WTC11 (cell line): ENCODE results near the gene USP34. TPM values are rescaled to one million over a fixed set of nuclear protein-coding genes. Genes with fewer than 3 reads are reported as not detected.

Experiments used
- CREB1 ChIP-seq: sonication (generic); formaldehyde crosslinking; IDR thresholded peaks from 2 replicates; pipeline ENCODE4 v1.8.0; 2023; ENCODE audit warnings: mild to moderate bottlenecking, missing genetic modification reagents
- EMX1 ChIP-seq: fragments of 250-450 bp; sonication (Bioruptor Pico); IDR thresholded peaks from 2 replicates; pipeline ENCODE4 v1.8.0; 2021; ENCODE audit warnings: mild to moderate bottlenecking
- HMGA2 ChIP-seq: fragments of 250-450 bp; sonication (Bioruptor Pico); IDR thresholded peaks from 2 replicates; pipeline ENCODE4 v1.4.0; 2021; ENCODE audit warnings: mild to moderate bottlenecking, moderate library complexity
- IRF2 ChIP-seq: sonication (generic); formaldehyde crosslinking; IDR thresholded peaks from 2 replicates; pipeline ENCODE4 v1.8.0; 2022; ENCODE audit warnings: low read depth, missing genetic modification reagents, borderline replicate concordance
- JAZF1 ChIP-seq: fragments of 250-450 bp; sonication (Bioruptor Pico); IDR thresholded peaks from 2 replicates; pipeline ENCODE4 v1.9.0; 2021; ENCODE audit warnings: moderate library complexity, mild to moderate bottlenecking, inconsistent platforms
- NFATC4 ChIP-seq: fragments of 250-450 bp; sonication (Bioruptor Pico); IDR thresholded peaks from 2 replicates; pipeline ENCODE4 v1.9.0; 2021; ENCODE audit warnings: mild to moderate bottlenecking
- ZNF232 ChIP-seq: sonication (generic); formaldehyde crosslinking; IDR thresholded peaks from 2 replicates; pipeline ENCODE4 v1.8.0; 2022; ENCODE audit warnings: mild to moderate bottlenecking, missing genetic modification reagents
- ZNF263 ChIP-seq: sonication (generic); formaldehyde crosslinking; IDR thresholded peaks from 2 replicates; pipeline ENCODE4 v1.8.1; 2022; ENCODE audit warnings: low read depth, mild to moderate bottlenecking, moderate library complexity, missing genetic modification reagents
- ZNF317 ChIP-seq: sonication (generic); formaldehyde crosslinking; IDR thresholded peaks from 2 replicates; pipeline ENCODE4 v1.8.1; 2023; ENCODE audit warnings: low read depth, mild to moderate bottlenecking, moderate library complexity, missing genetic modification reagents, borderline replicate concordance
- ZNF423 ChIP-seq: fragments of 250-450 bp; sonication (Bioruptor Pico); IDR thresholded peaks from 2 replicates; pipeline ENCODE4 v2.1.2; 2022; ENCODE audit warnings: mild to moderate bottlenecking, moderate library complexity
- total RNA-seq: library from RNA; stranded (reverse); gene quantifications from 3 replicates; pipeline ENCODE4 v1.2.3, GENCODE V29; 2021
- TF ChIP-seq, protein P1 (sequence below): sonication (generic); formaldehyde crosslinking; IDR thresholded peaks from 2 replicates; pipeline ENCODE4 v1.8.1; 2023; ENCODE audit warnings: mild to moderate bottlenecking, missing genetic modification reagents
- TF ChIP-seq, protein P2 (sequence below): fragments of 200-600 bp; IDR thresholded peaks from 2 replicates; pipeline ENCODE4 v1.8.0; 2022; ENCODE audit warnings: antibody characterized with exemption
- TF ChIP-seq, protein P3 (sequence below): sonication (generic); formaldehyde crosslinking; IDR thresholded peaks from 2 replicates; pipeline ENCODE4 v1.8.0; 2022; ENCODE audit warnings: mild to moderate bottlenecking, missing genetic modification reagents
- TF ChIP-seq, protein P4 (sequence below): sonication (generic); formaldehyde crosslinking; IDR thresholded peaks from 2 replicates; pipeline ENCODE4 v1.8.1; 2023; ENCODE audit warnings: mild to moderate bottlenecking, missing genetic modification reagents, borderline replicate concordance
- TF ChIP-seq, protein P5 (sequence below): sonication (generic); formaldehyde crosslinking; IDR thresholded peaks from 2 replicates; pipeline ENCODE4 v1.8.1; 2023; ENCODE audit warnings: mild to moderate bottlenecking, missing genetic modification reagents, moderate library complexity
- TF ChIP-seq, protein P6 (sequence below): sonication (generic); formaldehyde crosslinking; IDR thresholded peaks from 2 replicates; pipeline ENCODE4 v1.8.0; 2023; ENCODE audit warnings: missing genetic modification reagents
- TF ChIP-seq, protein P7 (sequence below): sonication (generic); formaldehyde crosslinking; IDR thresholded peaks from 2 replicates; pipeline ENCODE4 v1.8.0; 2023; ENCODE audit warnings: missing genetic modification reagents, mild to moderate bottlenecking, borderline replicate concordance
- TF ChIP-seq, protein P8 (sequence below): sonication (generic); formaldehyde crosslinking; IDR thresholded peaks from 2 replicates; pipeline ENCODE4 v1.8.1; 2022; ENCODE audit warnings: mild to moderate bottlenecking, moderate library complexity, missing genetic modification reagents
- TF ChIP-seq, protein P9 (sequence below): fragments of 250-450 bp; sonication (Bioruptor Pico); IDR thresholded peaks from 2 replicates; pipeline ENCODE4 v1.9.0; 2021; ENCODE audit warnings: moderate library complexity, mild to moderate bottlenecking, inconsistent platforms, borderline replicate concordance

The USP34 gene
- total RNA-seq, 1 experiment from 2014 or later: 92.3 TPM

DNA sequence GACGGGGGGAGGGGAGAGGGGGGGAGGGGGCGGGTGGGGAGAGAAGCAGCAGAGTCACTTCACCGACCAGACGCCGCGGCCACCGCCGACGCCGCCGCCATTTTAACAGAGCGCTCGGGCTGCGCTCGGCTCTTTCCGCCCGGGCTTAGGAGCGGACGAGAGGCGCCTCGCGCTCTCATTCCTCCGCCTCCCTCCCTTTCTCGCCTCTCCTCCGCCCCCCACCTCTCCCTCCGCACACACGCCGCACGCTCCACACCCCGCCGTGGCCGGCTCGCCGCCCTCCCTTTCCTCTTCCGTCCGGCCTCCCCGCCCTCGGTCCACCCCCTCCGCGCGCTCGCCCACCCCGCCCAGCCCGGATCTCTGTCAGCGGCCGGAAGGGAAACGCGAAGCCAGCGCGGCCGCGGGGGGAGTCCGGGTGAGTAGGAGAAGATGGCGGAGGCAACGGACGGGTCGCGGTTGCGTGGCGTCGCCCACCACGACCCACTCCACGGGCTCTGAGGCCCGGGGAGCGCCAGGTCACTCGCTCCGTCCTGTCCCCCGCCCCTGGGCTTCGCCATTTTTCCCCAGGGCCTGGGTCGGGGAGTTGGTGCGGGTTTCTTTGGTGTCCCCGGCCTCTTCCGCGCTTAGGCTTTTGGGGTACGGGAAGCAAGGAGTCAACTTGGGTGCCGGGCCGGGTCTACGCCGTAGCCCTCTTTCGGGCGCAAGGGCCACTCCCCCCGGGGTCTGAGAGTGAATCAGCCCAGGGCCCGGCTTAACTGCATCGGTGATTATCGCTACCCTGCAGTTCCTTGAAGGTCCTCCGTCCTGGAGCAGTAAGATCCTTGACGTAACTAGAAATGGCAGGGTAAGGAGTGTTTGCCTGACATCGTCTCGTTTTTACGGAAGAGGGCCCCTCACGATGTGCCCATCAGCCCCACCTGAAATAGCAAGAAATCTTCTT is at the start of gene USP34 (continued):
- TF ChIP-seq, protein P1, sequence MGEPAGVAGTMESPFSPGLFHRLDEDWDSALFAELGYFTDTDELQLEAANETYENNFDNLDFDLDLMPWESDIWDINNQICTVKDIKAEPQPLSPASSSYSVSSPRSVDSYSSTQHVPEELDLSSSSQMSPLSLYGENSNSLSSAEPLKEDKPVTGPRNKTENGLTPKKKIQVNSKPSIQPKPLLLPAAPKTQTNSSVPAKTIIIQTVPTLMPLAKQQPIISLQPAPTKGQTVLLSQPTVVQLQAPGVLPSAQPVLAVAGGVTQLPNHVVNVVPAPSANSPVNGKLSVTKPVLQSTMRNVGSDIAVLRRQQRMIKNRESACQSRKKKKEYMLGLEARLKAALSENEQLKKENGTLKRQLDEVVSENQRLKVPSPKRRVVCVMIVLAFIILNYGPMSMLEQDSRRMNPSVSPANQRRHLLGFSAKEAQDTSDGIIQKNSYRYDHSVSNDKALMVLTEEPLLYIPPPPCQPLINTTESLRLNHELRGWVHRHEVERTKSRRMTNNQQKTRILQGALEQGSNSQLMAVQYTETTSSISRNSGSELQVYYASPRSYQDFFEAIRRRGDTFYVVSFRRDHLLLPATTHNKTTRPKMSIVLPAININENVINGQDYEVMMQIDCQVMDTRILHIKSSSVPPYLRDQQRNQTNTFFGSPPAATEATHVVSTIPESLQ: no peak
- TF ChIP-seq IRF2 (CRISPR knock-in tag) (no peak), NFATC4 (CRISPR knock-in tag) (no peak), EMX1 (CRISPR knock-in tag) (no peak), ZNF423 (CRISPR knock-in tag) (no peak), CREB1 (CRISPR knock-in tag) (no peak), ZNF317 (CRISPR knock-in tag) (no peak), ZNF232 (CRISPR knock-in tag) (peak; percentile 74), HMGA2 (CRISPR knock-in tag) (no peak), JAZF1 (CRISPR knock-in tag) (no peak), ZNF263 (CRISPR knock-in tag) (no peak)
- TF ChIP-seq, protein P2, sequence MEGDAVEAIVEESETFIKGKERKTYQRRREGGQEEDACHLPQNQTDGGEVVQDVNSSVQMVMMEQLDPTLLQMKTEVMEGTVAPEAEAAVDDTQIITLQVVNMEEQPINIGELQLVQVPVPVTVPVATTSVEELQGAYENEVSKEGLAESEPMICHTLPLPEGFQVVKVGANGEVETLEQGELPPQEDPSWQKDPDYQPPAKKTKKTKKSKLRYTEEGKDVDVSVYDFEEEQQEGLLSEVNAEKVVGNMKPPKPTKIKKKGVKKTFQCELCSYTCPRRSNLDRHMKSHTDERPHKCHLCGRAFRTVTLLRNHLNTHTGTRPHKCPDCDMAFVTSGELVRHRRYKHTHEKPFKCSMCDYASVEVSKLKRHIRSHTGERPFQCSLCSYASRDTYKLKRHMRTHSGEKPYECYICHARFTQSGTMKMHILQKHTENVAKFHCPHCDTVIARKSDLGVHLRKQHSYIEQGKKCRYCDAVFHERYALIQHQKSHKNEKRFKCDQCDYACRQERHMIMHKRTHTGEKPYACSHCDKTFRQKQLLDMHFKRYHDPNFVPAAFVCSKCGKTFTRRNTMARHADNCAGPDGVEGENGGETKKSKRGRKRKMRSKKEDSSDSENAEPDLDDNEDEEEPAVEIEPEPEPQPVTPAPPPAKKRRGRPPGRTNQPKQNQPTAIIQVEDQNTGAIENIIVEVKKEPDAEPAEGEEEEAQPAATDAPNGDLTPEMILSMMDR: no peak
- TF ChIP-seq, protein P3, sequence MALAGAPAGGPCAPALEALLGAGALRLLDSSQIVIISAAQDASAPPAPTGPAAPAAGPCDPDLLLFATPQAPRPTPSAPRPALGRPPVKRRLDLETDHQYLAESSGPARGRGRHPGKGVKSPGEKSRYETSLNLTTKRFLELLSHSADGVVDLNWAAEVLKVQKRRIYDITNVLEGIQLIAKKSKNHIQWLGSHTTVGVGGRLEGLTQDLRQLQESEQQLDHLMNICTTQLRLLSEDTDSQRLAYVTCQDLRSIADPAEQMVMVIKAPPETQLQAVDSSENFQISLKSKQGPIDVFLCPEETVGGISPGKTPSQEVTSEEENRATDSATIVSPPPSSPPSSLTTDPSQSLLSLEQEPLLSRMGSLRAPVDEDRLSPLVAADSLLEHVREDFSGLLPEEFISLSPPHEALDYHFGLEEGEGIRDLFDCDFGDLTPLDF (CRISPR knock-in tag): no peak
- TF ChIP-seq, protein P4, sequence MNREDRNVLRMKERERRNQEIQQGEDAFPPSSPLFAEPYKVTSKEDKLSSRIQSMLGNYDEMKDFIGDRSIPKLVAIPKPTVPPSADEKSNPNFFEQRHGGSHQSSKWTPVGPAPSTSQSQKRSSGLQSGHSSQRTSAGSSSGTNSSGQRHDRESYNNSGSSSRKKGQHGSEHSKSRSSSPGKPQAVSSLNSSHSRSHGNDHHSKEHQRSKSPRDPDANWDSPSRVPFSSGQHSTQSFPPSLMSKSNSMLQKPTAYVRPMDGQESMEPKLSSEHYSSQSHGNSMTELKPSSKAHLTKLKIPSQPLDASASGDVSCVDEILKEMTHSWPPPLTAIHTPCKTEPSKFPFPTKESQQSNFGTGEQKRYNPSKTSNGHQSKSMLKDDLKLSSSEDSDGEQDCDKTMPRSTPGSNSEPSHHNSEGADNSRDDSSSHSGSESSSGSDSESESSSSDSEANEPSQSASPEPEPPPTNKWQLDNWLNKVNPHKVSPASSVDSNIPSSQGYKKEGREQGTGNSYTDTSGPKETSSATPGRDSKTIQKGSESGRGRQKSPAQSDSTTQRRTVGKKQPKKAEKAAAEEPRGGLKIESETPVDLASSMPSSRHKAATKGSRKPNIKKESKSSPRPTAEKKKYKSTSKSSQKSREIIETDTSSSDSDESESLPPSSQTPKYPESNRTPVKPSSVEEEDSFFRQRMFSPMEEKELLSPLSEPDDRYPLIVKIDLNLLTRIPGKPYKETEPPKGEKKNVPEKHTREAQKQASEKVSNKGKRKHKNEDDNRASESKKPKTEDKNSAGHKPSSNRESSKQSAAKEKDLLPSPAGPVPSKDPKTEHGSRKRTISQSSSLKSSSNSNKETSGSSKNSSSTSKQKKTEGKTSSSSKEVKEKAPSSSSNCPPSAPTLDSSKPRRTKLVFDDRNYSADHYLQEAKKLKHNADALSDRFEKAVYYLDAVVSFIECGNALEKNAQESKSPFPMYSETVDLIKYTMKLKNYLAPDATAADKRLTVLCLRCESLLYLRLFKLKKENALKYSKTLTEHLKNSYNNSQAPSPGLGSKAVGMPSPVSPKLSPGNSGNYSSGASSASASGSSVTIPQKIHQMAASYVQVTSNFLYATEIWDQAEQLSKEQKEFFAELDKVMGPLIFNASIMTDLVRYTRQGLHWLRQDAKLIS (CRISPR knock-in tag): 0 out of 2 replicates have a peak, but pooled peaks have one; percentile 41
- TF ChIP-seq, protein P5, sequence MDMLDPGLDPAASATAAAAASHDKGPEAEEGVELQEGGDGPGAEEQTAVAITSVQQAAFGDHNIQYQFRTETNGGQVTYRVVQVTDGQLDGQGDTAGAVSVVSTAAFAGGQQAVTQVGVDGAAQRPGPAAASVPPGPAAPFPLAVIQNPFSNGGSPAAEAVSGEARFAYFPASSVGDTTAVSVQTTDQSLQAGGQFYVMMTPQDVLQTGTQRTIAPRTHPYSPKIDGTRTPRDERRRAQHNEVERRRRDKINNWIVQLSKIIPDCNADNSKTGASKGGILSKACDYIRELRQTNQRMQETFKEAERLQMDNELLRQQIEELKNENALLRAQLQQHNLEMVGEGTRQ (CRISPR knock-in tag): no peak
- TF ChIP-seq, protein P6, sequence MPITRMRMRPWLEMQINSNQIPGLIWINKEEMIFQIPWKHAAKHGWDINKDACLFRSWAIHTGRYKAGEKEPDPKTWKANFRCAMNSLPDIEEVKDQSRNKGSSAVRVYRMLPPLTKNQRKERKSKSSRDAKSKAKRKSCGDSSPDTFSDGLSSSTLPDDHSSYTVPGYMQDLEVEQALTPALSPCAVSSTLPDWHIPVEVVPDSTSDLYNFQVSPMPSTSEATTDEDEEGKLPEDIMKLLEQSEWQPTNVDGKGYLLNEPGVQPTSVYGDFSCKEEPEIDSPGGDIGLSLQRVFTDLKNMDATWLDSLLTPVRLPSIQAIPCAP: no peak
- TF ChIP-seq, protein P7, sequence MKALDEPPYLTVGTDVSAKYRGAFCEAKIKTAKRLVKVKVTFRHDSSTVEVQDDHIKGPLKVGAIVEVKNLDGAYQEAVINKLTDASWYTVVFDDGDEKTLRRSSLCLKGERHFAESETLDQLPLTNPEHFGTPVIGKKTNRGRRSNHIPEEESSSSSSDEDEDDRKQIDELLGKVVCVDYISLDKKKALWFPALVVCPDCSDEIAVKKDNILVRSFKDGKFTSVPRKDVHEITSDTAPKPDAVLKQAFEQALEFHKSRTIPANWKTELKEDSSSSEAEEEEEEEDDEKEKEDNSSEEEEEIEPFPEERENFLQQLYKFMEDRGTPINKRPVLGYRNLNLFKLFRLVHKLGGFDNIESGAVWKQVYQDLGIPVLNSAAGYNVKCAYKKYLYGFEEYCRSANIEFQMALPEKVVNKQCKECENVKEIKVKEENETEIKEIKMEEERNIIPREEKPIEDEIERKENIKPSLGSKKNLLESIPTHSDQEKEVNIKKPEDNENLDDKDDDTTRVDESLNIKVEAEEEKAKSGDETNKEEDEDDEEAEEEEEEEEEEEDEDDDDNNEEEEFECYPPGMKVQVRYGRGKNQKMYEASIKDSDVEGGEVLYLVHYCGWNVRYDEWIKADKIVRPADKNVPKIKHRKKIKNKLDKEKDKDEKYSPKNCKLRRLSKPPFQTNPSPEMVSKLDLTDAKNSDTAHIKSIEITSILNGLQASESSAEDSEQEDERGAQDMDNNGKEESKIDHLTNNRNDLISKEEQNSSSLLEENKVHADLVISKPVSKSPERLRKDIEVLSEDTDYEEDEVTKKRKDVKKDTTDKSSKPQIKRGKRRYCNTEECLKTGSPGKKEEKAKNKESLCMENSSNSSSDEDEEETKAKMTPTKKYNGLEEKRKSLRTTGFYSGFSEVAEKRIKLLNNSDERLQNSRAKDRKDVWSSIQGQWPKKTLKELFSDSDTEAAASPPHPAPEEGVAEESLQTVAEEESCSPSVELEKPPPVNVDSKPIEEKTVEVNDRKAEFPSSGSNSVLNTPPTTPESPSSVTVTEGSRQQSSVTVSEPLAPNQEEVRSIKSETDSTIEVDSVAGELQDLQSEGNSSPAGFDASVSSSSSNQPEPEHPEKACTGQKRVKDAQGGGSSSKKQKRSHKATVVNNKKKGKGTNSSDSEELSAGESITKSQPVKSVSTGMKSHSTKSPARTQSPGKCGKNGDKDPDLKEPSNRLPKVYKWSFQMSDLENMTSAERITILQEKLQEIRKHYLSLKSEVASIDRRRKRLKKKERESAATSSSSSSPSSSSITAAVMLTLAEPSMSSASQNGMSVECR (CRISPR knock-in tag): no peak
- TF ChIP-seq, protein P8, sequence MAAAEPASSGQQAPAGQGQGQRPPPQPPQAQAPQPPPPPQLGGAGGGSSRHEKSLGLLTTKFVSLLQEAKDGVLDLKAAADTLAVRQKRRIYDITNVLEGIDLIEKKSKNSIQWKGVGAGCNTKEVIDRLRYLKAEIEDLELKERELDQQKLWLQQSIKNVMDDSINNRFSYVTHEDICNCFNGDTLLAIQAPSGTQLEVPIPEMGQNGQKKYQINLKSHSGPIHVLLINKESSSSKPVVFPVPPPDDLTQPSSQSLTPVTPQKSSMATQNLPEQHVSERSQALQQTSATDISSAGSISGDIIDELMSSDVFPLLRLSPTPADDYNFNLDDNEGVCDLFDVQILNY (CRISPR knock-in tag): 0 out of 2 replicates have a peak, but pooled peaks have one; percentile 31
- TF ChIP-seq, protein P9, sequence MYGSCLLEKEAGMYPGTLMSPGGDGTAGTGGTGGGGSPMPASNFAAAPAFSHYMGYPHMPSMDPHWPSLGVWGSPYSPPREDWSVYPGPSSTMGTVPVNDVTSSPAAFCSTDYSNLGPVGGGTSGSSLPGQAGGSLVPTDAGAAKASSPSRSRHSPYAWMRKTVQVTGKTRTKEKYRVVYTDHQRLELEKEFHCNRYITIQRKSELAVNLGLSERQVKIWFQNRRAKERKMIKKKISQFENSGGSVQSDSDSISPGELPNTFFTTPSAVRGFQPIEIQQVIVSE: no peak
